Measurements from ENCODE around the gene DHRS4L2. TPM values are rescaled to one million over a fixed set of nuclear protein-coding genes. Genes with fewer than 3 reads are reported as not detected.

DHRS4L2 gene
- total RNA-seq (2022; extraction: Qiagen RNA extraction) = 25.5 to 34.0 TPM (median 29.6 TPM) in 5 replicates

GRCh38 chr14:23988607-23989363, at the start of gene DHRS4L2:
Gene DHRS4L2, plus strand, starts transcription at chr14:23988929. Its CDS starts 19 bp downstream, at chr14:23988948.

DNA sequence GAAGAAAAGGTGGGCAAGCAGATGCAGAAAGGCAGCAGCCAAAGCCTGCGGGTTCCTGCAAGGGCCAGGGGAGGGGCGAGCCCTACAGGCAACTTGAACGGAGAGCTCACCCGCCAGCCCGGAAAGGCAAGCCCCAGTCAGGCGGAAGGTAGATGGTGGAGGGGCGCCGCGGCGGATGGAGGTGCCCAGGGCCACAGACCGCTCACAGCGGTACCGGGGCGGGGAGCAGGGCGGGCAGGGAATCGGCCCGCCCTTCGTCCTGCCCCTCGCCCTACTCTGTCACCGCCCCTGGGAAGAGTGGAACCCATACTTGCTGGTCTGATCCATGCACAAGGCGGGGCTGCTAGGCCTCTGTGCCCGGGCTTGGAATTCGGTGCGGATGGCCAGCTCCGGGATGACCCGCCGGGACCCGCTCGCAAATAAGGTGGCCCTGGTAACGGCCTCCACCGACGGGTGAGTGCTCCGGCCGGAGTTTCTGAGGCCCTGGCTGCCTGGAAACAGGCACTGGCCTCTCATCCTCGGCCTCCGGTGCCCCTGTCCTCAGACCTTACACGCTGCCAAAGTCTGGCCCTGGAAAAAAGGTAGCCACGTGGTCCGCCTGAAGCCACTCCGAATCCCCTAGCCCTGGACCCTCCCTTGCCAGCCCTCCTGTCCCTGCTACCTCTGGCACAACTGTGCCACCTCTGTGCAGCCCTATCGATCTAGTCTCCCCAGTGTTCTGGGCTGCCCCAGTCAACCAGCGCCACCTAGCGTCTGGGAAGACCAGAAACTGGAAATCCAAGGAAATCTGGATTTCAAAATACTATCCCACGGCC, 35.1 kb upstream of the DHRS4L2 start, which contains the start of gene DHRS4:
Gene DHRS4 (plus strand): TSS at position 307 of the 815 bp plus-strand sequence. CDS start 19 bp downstream, at position 326.

DNA sequence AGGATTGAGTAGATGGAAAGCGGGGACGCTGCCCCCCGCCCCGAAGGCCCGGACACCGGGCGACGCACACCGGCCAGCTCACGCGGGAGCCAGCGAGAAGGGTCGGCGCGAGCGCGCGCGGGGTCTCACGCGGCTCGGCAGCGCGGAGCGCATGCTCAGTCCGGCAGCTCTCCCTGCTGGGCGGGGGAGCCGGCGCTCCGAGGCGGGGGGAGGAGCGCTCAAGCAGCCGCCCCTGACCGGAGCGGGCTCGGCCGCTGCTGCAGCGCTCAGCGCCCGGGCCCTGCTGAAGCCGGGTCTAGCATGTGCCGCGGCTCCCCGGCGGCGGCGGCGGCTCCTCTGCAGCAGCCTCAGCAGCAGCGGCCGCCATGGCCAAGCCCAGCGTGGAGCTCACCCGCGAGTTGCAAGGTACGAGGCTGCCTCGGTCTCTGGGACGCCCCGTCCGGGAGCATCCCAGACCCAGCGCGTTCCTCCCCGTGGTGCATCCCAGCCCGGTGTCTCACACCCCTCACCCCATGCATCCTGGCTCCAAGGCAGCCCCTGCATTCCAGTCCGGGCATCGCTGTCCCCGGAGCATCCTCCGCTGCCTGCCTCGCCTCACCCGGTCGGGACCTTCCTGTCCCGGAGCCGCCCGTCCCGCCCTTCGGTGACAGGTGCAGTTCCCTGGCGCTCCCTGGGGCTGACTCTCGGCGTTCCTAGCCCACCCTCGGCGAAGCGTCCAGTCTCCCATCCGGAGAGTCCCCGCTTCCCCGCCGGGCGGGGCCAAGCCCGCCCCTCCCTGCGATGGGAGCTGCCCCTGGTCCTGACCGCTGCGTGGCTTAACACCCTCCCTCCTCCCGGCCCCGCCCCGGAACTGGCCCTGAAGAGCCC, 63.3 kb downstream of the DHRS4L2 start, which contains the start of gene CARMIL3:
Gene CARMIL3 (plus strand): TSS at position 221 of the 867 bp plus-strand sequence. CDS start 145 bp downstream, at position 366.

Other genes starting within 250 kb of the DHRS4L2 start
- gene DHRS4, start 35.2 kb upstream of the DHRS4L2 start, total RNA-seq (2022; extraction: Qiagen RNA extraction) = 42.8 to 50.0 TPM (median 43.6 TPM) in 5 replicates
- 0.35 to 0.74 TPM (median 0.53 TPM) in 5 replicates for gene CARMIL3, start 63.1 kb downstream of the DHRS4L2 start, total RNA-seq (2022; extraction: Qiagen RNA extraction)
- gene CPNE6, start 82.6 kb downstream of the DHRS4L2 start, total RNA-seq (2022; extraction: Qiagen RNA extraction) = not detected in 5 replicates
- 15.0 to 21.2 TPM (median 19.3 TPM) in 5 replicates for gene PCK2, start 105.4 kb downstream of the DHRS4L2 start, total RNA-seq (2022; extraction: Qiagen RNA extraction)
- 20.8 to 22.4 TPM (median 21.9 TPM) in 5 replicates for gene DCAF11, start 125.8 kb downstream of the DHRS4L2 start, total RNA-seq (2022; extraction: Qiagen RNA extraction)
- 0.56 to 1.1 TPM (median 0.84 TPM) in 5 replicates for gene NRL, start 126.0 kb downstream of the DHRS4L2 start, total RNA-seq (2022; extraction: Qiagen RNA extraction)
- gene FITM1, start 141.7 kb downstream of the DHRS4L2 start, total RNA-seq (2022; extraction: Qiagen RNA extraction) = 0.13 to 0.19 TPM in 2 of 5 replicates, not detected in the others
- 159 to 187 TPM (median 162 TPM) in 5 replicates for gene PSME1, start 147.3 kb downstream of the DHRS4L2 start, total RNA-seq (2022; extraction: Qiagen RNA extraction)
- gene EMC9, start 152.7 kb downstream of the DHRS4L2 start, total RNA-seq (2022; extraction: Qiagen RNA extraction) = 45.7 to 62.3 TPM (median 60.1 TPM) in 5 replicates
- 151 to 185 TPM (median 159 TPM) in 5 replicates for gene PSME2, start 157.7 kb downstream of the DHRS4L2 start, total RNA-seq (2022; extraction: Qiagen RNA extraction)
- gene RNF31, start 158.6 kb downstream of the DHRS4L2 start, total RNA-seq (2022; extraction: Qiagen RNA extraction) = 19.9 to 35.1 TPM (median 34.3 TPM) in 5 replicates
- gene IRF9, start 172.3 kb downstream of the DHRS4L2 start, total RNA-seq (2022; extraction: Qiagen RNA extraction) = 16.8 to 21.0 TPM (median 17.7 TPM) in 5 replicates
- 3.3 to 6.5 TPM (median 5.3 TPM) in 5 replicates for gene REC8, start 183.2 kb downstream of the DHRS4L2 start, total RNA-seq (2022; extraction: Qiagen RNA extraction)
- gene IPO4, start 199.9 kb downstream of the DHRS4L2 start, total RNA-seq (2022; extraction: Qiagen RNA extraction) = 72.5 to 89.6 TPM (median 84.6 TPM) in 5 replicates
- 58.4 to 64.8 TPM (median 63.8 TPM) in 5 replicates for gene TM9SF1, start 206.5 kb downstream of the DHRS4L2 start, total RNA-seq (2022; extraction: Qiagen RNA extraction)
- not detected in 5 replicates for gene TSSK4, start 216.8 kb downstream of the DHRS4L2 start, total RNA-seq (2022; extraction: Qiagen RNA extraction)
- gene CHMP4A, start 224.6 kb downstream of the DHRS4L2 start, total RNA-seq (2022; extraction: Qiagen RNA extraction) = 75.9 to 98.1 TPM (median 81.6 TPM) in 5 replicates
- gene MDP1, start 227.1 kb downstream of the DHRS4L2 start, total RNA-seq (2022; extraction: Qiagen RNA extraction) = 29.1 to 34.2 TPM (median 30.7 TPM) in 5 replicates
- gene NEDD8, start 243.4 kb downstream of the DHRS4L2 start, total RNA-seq (2022; extraction: Qiagen RNA extraction) = 450 to 490 TPM (median 458 TPM) in 5 replicates
- 54.1 to 66.3 TPM (median 57.2 TPM) in 5 replicates for gene GMPR2, start 244.0 kb downstream of the DHRS4L2 start, total RNA-seq (2022; extraction: Qiagen RNA extraction)

Data from A549 treated with Mapracorat at 1 μM for 4 hours (cell line).